Sigmoid colon (tissue), 7 donors: ENCODE results near the gene RAB36. TPM values are rescaled to one million over a fixed set of nuclear protein-coding genes. Genes with fewer than 3 reads are reported as not detected.

ENCODE experiments used
- DNase-seq: peaks from one replicate; pipeline ENCODE4 v3.0.0-alpha.2; 2019
- H3K27ac ChIP-seq, 4 donors: fragments of 200-600 bp; sonication (generic); one replicate each; pipeline ENCODE4 v1.5.1; 2016 to 2019; ENCODE audit warnings: mild to moderate bottlenecking in 1 of 4
- H3K27me3 ChIP-seq, 3 donors: fragments of 200-600 bp; sonication (generic); one replicate each; pipeline ENCODE4 v1.5.1; 2019; ENCODE audit warnings: mild to moderate bottlenecking in 1 of 3
- H3K36me3 ChIP-seq, 4 donors: fragments of 200-600 bp; sonication (generic); one replicate each; pipeline ENCODE4 v1.5.1; 2016 to 2019
- H3K4me1 ChIP-seq, 4 donors: fragments of 200-600 bp; sonication (generic); one replicate each; pipeline ENCODE4 v1.5.1; 2017 to 2019
- H3K4me3 ChIP-seq, 4 donors: fragments of 200-600 bp; sonication (generic); one replicate each; pipeline ENCODE4 v1.5.1; 2017 to 2019; ENCODE audit warnings: mild to moderate bottlenecking in 2 of 4, moderate library complexity in 1 of 4
- H3K9me3 ChIP-seq, 4 donors: fragments of 200-600 bp in 3 of 4; sonication (generic) in 3 of 4; one replicate each; pipeline versions ENCODE4 v1.5.1 to v1.6.1; 2013 to 2019
- CTCF ChIP-seq, 4 experiments: fragments of 450-650 bp in 3 of 4; fragments of 200-600 bp in 1 of 4; IDR thresholded peaks; one replicate each; pipeline ENCODE4 v1.5.1; 2016 to 2019; ENCODE audit warnings: antibody characterized with exemption in 4 of 4, mild to moderate bottlenecking in 3 of 4, moderate library complexity in 2 of 4
- EP300 ChIP-seq, 4 donors: sonication (generic); formaldehyde crosslinking; IDR thresholded peaks; one replicate each; pipeline ENCODE4 v1.6.1; 2017; ENCODE audit warnings: antibody characterized with exemption in 4 of 4
- POLR2A ChIP-seq, 2 donors: fragments of 450-650 bp; IDR thresholded peaks; one replicate each; pipeline ENCODE4 v1.6.1; 2016; ENCODE audit warnings: antibody characterized with exemption in 2 of 2, mild to moderate bottlenecking in 2 of 2, moderate library complexity in 2 of 2
- POLR2AphosphoS5 ChIP-seq, 4 donors: sonication (generic); formaldehyde crosslinking; IDR thresholded peaks; one replicate each; pipeline ENCODE4 v1.6.1; 2017; ENCODE audit warnings: antibody characterized with exemption in 4 of 4
- WGBS, 2 donors: extraction: QIAGEN DNeasy Blood & Tissue Kit; methylation state at CpG; one replicate each; pipeline ENCODE4 v1.1.7; 2013; 5-methylcytosine and 5-hydroxymethylcytosine counted together
- intact Hi-C: fragments of 100-400 bp; cut with DNase I; formaldehyde crosslinking; loops from one replicate; pipeline ENCODE4 v1.15.1; 2023
- polyA plus RNA-seq, 3 donors: library from polyadenylated mRNA; stranded (reverse); fragments of 200-250 nt; gene quantifications; one replicate each; pipeline ENCODE4 v1.2.3, GENCODE V29; 2013
- total RNA-seq, 4 donors: library from RNA; depleted of rRNA; stranded (reverse); fragments of >200 nt; gene quantifications; one replicate each; pipeline ENCODE4 v1.1.0, GENCODE V29; 2016
- donor health status: healthy with polysubstance abuse.
- donor health status: Bipolar disorder and iron deficiency.
- donor health status: healthy.

The RAB36 gene
- total and polyA plus RNA-seq, 7 donors = 0.23 to 5.3 (median 2.1) TPM

DNA sequence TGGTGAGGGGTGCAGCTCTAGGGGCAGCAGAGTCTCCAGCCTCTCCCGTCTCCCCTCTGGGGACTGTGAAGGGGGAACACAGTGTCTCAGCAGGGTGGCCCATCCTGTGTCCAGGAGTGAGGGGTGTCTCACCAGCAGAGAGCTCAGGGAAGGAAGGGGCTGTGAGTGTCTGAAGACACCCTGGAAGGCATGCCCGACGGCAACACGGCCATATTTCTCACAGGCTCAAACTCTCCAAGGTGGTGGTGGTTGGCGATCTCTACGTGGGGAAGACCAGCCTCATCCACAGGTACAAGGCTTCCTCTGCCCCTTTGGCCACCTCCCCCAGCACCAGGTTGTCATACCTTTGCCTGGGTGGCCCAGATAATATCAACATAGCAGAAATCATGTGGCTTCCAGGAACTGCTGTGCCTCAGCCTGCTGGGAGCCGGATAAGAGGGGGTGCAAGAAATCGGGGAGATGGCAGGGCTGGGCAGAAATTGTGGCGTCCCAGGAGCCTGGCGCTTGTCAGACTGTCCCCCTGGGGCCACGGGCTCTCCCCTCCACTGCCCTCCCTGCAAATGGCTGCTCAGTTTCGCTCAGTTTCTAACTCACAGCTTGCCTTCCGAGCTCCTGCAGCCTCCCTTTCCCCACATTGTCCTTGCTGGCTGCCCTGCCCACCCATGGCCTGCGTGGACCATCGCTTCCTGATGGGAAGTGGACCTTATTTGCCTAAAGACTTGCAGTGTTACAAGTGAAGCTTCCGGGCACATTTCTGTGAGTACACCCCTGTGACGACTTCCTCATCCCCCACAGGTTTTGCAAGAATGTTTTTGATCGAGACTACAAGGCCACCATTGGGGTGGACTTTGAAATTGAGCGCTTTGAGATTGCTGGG lies 7.2 kb downstream of the RAB36 start:
- TF ChIP-seq POLR2AphosphoS5 (IDR thresholded peaks at IDR 0.05) = no peak
- no peaks in the 10 kb centered on the region for H3K27me3 ChIP-seq
- DNase-seq = no peak
- intact Hi-C loops = no loop called here
- 86 to 90% methylated on average over 19 of the region's 19 CpGs for WGBS, 2 donors
- H3K27ac ChIP-seq = no peak overlapping the region
- H3K36me3 ChIP-seq = peaks cover 0 to 41% (median 3%) of the 10 kb centered on the region in 4 donors
- H3K4me1 ChIP-seq = peaks cover 0 to 9% (median 3%) of the 10 kb centered on the region in 4 donors
- no peaks in the 10 kb centered on the region for H3K9me3 ChIP-seq
- no peak overlapping the region for H3K4me3 ChIP-seq

DNA sequence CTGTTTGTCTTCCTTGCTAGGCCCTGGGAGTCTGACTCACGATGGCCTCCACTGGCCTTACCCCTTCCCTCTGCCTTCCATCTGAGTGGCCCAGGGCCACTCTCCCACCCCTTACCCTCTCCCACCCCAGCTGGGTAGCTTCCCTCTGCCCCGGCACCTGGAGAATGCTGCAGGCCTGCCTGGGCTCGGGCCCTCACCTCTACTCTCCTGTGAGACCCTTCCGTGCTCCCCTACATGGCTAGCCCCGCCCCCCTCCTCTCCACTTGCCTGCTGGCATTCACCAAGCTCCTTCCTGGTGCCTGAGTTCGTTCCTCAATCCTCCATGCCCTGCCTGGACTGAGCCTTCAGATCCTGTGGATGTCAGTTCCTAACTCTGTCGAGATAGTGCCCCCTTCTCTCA lies 8.7 kb downstream of the RAB36 start:
- Histone ChIP-seq H3K27me3 (no peaks in the 10 kb centered on the region), H3K27ac (no peak overlapping the region), H3K4me1 (no peaks in the 10 kb centered on the region), H3K9me3 (no peaks in the 10 kb centered on the region), H3K36me3 (peaks cover 0 to 48% (median 3%) of the 10 kb centered on the region in 4 donors), H3K4me3 (no peak overlapping the region)
- 85 to 89% methylated on average over 7 of the region's 7 CpGs for WGBS, 2 donors
- no peak for DNase-seq
- intact Hi-C loops = no loop called here
- TF ChIP-seq POLR2A (IDR thresholded peaks at IDR 0.05) (no peak), CTCF (IDR thresholded peaks at IDR 0.05) (no peak), POLR2AphosphoS5 (IDR thresholded peaks at IDR 0.05) (no peak), EP300 (IDR thresholded peaks at IDR 0.05) (no peak)

- peaks cover 0 to 53% (median 3%) of the 10 kb centered on the region in 4 donors for H3K36me3 ChIP-seq
- H3K4me1 ChIP-seq = no peaks in the 10 kb centered on the region
- no peak overlapping the region for H3K27ac ChIP-seq
- DNase-seq = no peak
- no peaks in the 10 kb centered on the region for H3K9me3 ChIP-seq
- H3K4me3 ChIP-seq = no peak overlapping the region
- H3K27me3 ChIP-seq = no peaks in the 10 kb centered on the region
- intact Hi-C loops = no loop called here
- TF ChIP-seq POLR2AphosphoS5 (IDR thresholded peaks at IDR 0.05) (no peak), POLR2A (IDR thresholded peaks at IDR 0.05) (no peak), CTCF (IDR thresholded peaks at IDR 0.05) (no peak), EP300 (IDR thresholded peaks at IDR 0.05) (no peak)
- WGBS, 2 donors = 94 to 96% methylated on average over 5 of the region's 5 CpGs
Observed at GRCh38 chr22:23154461-23154860, 9.2 kb downstream of the RAB36 start.

- H3K27ac ChIP-seq = no peak overlapping the region
- intact Hi-C loops = no loop called here
Observed at GRCh38 chr22:23155143-23155542, 9.9 kb downstream of the RAB36 start.

More at GRCh38 chr22:23155143-23155542, 9.9 kb downstream of the RAB36 start:
- Histone ChIP-seq H3K36me3 (peaks cover 0 to 54% (median 3%) of the 10 kb centered on the region in 4 donors), H3K4me3 (no peak overlapping the region), H3K27me3 (no peaks in the 10 kb centered on the region), H3K4me1 (no peaks in the 10 kb centered on the region), H3K9me3 (no peaks in the 10 kb centered on the region)
- WGBS, 2 donors = 95 to 96% methylated on average over 3 of the region's 3 CpGs
- TF ChIP-seq EP300 (IDR thresholded peaks at IDR 0.05) = no peak
- TF ChIP-seq POLR2AphosphoS5 (IDR thresholded peaks at IDR 0.05) = no peak
- no peak for TF ChIP-seq POLR2A (IDR thresholded peaks at IDR 0.05)
- no peak for TF ChIP-seq CTCF (IDR thresholded peaks at IDR 0.05)
- no peak for DNase-seq
